Right kidney (tissue), 9 donors: ENCODE measurements around the gene LBR.
"Not testable (repeated sequence)": the region's sequence is repeated elsewhere in the genome, so short reads cannot be mapped to it uniquely, and the experiment has no call there.

Experiments
- DNase-seq: peaks from one replicate; pipeline ENCODE4 v3.0.0-alpha.2; 2016
- long read RNA-seq, 8 donors: transcript quantifications; one replicate each; lab custom pipeline, GENCODE V29; 2026

Gene LBR
- long read RNA-seq, donor 1, transcript LBR-201 (14 exons, 3,745 nt) = major isoform, 11 of 13 reads
- long read RNA-seq, donor 1, partial matches to known transcripts = 0 of 13 reads
- long read RNA-seq, donor 1, other reads (novel, unspliced or antisense) = 0 of 13 reads
- long read RNA-seq, donor 2, transcript LBR-201 (14 exons, 3,745 nt) = major isoform, 9 of 13 reads
- long read RNA-seq, donor 2, partial matches to known transcripts = 0 of 13 reads
- long read RNA-seq, donor 2, other reads (novel, unspliced or antisense) = 0 of 13 reads
- long read RNA-seq, donor 3, partial matches to known transcripts = 0 of 4 reads
- long read RNA-seq, donor 3, other reads (novel, unspliced or antisense) = 0 of 4 reads
- long read RNA-seq, donor 4, transcript LBR-201 (14 exons, 3,745 nt) = major isoform, 13 of 43 reads
- long read RNA-seq, donor 4, partial matches to known transcripts = 28 of 43 reads
- long read RNA-seq, donor 4, other reads (novel, unspliced or antisense) = 0 of 43 reads
- long read RNA-seq, donor 5, transcript LBR-201 (14 exons, 3,745 nt) = major isoform, 18 of 19 reads
- long read RNA-seq, donor 5, partial matches to known transcripts = 0 of 19 reads
- long read RNA-seq, donor 5, other reads (novel, unspliced or antisense) = 0 of 19 reads
- long read RNA-seq, donor 6, transcript LBR-201 (14 exons, 3,745 nt) = major isoform, 13 of 21 reads
- long read RNA-seq, donor 6, partial matches to known transcripts = 5 of 21 reads
- long read RNA-seq, donor 6, other reads (novel, unspliced or antisense) = 0 of 21 reads
- long read RNA-seq, donor 7, transcript LBR-201 (14 exons, 3,745 nt) = major isoform, 19 of 21 reads
- long read RNA-seq, donor 7, partial matches to known transcripts = 0 of 21 reads
- long read RNA-seq, donor 7, other reads (novel, unspliced or antisense) = 0 of 21 reads
- long read RNA-seq, donor 8, transcript LBR-201 (14 exons, 3,745 nt) = major isoform, 13 of 14 reads
- long read RNA-seq, donor 8, partial matches to known transcripts = 0 of 14 reads
- long read RNA-seq, donor 8, other reads (novel, unspliced or antisense) = 0 of 14 reads

DNA sequence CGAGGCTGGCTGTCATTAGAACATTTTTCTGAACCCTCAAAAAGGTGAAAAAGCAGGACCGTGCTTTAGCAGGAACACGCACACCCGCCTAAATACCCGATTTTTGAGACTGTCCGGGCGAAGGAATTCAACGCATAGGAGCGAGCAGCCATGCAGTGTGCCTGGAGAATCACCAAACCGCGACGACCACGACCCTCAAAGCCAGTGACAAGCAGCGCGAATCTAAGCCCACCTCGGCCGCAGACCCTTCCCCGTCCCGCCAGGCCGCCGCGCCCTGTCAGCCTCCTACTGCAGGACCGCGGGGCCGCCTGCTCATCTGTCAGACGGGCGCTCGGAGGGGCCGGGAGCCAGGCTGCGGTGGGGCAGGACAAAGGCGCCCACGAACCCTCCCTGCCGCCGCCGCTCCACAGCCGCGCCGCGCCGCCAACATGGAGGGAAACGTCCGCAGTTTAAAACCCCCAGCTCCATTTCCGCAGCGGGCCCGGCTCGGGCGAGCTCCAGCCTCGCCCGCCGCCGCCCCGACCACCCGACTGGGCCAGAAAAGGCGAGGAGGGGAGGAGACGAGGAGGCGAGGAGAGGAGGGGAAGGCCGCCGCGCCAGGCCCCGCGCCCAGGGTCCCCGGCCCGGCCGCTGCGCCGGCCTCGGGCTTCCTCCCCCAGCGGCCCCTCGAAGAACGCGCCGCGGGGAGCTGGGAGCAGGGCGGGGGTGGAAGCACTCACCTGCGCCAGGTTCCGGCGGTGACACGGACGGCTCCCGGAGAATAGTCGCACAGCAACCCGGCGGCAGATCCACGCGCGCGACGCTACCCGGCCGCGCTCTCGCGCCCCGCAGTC lies at the start of gene LBR:
Gene LBR (minus strand): TSS at position 804 of the 833 bp plus-strand sequence. CDS start 3,963 bp downstream, outside the sequence.
- DNase-seq = peak; percentile 98

- DNase-seq = no peak
Observed at GRCh38 chr1:225477296-225477911, 49.6 kb upstream of the LBR start.

DNA sequence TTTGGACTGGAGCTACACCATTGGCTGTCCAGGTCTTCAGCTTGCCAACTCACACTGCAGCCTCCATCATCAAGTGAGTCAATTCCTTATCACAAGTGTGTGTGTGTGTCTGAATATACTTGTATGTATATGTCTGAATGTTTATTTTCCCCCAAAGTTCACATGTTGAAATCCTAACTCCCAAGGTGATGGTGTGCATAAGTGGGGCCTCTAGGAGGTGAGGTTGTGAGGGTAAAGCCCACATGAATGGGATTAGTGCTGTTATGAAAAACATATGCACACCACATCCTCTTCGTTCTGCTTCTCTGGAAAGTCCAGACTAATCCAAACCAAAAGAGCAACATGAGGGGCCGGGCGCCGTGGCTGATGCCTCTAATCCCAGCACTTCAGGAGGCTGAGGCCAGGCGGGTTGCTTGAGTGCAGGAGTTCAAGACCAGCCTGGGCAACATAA lies 48.7 kb upstream of the LBR start:
- no peak for DNase-seq

DNA sequence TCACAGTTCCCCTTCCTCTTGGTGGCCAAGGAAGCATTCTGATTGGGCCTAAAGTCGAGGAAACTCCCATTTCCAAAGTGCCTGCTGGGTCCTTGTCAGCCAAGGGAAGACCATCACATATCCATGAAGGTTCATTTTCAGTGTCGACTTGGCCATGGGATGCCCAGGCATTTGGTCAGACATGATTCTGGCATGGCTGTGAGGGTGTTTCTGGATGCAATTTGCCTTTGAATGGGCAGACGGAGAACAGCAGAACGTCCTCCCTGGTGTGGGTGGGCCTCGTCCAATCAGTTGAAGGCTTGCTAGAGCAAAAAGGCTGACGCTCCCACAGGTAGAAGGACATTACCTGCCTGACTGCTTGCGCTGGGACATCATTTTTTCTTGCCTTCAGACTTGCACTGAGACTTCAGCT lies 48.3 kb upstream of the LBR start:
- no peak for DNase-seq

DNA sequence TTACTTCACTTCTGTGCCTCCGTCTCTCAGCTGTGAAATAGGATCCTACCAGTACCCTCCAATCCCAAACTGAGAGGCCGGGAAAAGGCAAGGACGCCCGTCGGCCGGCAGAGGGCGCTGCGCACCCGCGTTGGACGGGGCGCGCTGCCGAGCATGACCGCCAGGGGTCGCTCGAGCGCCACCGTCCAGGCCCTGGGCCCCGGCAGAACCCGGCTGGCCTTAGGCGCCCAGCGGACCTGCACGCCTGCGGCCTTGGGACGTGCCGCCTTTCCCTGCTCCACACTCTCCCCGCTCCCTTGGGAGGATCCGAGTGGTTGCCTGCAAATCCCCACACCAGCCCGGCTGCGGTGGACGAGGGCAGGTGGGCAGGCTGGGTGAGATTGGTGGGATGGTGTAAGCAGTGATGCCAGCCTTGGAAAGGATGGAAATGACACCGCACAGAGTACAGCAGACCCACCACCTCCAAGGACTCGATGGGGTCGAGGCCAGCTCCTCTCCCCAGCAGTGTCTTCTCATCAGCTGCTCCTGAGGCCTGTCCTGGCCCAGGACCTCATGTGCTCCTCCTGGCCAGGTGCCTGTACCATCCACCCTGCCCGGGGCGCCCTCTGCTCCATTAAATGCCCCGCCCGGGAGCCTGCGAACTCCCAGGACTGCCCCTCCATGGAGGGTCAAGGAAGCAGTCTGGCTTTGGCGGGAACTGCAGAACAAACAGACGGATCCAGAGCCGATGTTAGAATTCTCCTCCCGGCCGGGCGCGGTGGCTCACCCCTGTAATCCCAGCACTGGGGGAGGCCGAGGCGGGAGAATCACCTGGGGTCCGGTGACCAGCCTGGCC lies 47.4 kb upstream of the LBR start:
- DNase-seq = peak; percentile 90

DNA sequence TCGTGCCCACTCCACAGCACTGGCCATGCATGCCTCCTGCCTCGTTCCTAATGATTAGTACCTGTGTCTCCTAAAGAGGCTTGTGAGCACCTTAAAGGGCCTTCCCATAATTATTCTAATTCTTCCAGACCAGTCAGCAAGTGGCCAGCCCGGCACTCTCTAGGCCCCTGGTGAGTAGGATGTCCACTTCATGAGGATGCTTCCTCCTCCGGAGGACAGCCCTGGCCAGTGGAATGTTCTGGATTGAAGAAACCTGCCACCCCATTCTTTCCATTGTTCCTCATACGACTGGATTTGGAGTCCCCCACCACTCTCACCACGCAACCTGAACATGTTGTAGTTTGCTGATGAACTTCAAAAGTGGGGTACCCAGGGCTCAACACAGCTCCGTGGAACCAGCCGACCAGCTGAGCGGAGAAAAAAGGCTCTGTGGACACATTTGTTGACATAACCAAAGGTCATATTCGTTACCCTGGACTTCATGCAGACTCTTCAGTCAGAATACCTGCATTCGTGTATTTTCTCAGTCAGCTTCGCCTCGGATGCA lies 46.7 kb upstream of the LBR start:
- DNase-seq = no peak

DNA sequence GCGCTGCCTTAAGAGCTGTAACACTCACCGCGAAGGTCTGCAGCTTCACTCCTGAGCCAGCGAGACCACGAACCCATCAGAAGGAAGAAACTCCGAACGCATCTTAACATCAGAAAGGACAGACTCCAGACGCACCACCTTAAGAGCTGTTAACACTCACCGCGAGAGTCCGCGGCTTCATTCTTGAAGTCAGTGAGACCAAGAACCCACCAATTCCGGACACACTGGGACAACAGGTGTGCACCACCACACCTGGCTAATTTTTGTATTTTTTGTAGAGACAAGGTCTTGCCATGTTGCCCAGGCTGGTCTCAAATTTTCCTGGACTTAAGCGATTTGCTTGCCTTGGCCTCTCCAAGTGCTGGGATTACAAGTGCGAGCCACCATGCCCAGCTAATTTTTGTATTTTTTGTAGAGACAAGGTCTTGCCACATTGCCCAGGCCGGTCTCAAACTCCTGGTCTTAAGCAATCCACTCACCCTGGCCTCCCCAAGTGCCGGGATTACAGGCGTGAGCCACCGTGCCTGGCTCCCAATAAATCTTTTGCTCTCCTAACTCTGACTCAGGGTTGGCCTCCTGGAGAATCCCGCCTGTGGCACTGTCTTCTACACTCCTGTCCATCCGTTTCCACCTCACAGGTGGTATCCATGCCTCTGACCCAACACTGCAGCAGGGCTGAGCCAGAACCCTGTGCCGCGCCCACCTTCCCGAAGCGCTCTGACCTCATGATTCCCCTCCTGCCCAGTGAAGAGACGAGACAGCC lies 46.0 kb upstream of the LBR start:
- DNase-seq = not testable (repeated sequence)

DNA sequence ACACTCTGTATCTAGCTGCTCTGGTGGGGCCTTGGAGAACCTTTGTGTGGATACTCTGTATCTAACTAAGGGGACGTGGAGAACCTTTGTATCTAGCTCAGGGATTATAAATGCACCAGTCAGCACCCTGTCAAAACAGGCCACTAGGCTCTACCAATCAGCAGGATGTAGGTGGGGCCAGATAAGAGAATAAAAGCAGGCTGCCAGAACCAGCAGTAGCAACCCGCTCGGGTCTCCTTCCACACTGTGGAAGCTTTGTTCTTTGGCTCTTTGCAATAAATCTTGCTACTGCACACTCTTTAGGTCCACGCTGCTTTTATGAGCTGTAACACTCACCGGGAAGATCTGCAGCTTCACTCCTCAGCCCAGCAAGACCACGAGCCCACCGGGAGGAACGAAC lies 45.4 kb upstream of the LBR start:
- not testable (repeated sequence) for DNase-seq

DNA sequence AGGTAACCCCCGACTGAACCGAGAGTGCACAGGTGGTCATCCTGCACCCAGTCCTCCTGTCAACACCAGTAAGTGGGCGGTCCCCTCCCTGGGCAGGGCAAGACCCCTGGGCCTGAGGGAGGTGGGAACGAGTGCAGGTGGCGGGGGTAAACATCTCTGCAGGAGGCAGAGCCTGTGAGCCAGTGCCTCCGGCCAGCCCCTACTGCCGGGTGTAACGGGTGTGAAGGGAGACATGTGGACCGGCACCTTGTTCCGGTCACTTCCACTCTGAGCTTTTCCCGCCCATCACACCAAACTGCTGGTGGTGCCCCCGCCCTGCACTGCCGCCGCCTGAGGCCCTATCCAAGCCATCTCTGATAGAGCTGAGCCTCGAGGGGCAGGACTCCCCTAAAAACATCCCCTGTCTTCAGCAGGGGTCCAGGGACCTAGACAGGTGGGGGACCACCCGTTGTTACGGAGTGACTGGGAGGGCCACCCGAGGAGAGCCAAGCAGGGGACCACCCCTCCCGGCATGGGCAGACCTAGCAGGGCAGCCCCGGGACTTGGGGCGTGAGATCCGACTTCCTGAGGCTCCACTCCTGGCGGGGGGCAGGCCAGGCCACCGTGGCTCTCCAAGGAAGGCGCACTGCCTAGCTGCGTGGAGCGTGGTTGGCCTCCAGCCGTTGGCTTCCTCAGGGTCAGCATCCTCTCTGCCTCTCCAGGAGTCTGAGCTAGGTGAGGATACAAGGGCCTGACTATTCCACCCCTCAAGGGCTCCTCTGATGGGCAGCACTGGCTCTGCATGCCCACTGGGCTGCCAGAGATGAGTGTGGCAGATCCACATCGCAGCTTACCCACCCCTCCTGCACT lies 43.8 kb upstream of the LBR start:
- no peak for DNase-seq

- DNase-seq = no peak
Observed at GRCh38 chr1:225471109-225471452, 43.2 kb upstream of the LBR start.

- no peak for DNase-seq
Observed at GRCh38 chr1:225470211-225471108, 42.6 kb upstream of the LBR start.

DNA sequence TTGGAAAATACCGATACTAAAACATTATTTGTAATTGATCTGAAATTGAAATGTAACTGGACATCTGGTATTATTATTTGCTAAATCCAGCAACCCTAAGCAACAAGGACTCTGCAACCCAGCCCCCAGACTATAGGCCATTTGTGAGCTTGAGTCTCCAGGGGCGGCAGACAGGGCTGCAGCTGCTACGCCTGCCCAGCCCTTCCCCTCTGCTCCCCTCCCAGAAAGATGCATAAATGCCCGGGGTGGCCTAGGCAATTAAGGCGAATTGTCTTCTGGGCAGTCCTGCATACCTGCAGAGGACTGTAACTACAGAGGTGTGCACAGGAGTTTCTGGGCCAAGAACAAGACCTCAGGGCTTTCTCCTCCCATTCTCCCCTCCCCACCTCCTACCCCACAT lies 41.2 kb upstream of the LBR start:
- no peak for DNase-seq

GRCh38 chr1:225468270-225469020 lies 40.6 kb upstream of the LBR start:
- DNase-seq = no peak

GRCh38 chr1:225467193-225468020 lies 39.6 kb upstream of the LBR start:
- DNase-seq = no peak

- DNase-seq = no peak
Observed at GRCh38 chr1:225466848-225467192, 39.0 kb upstream of the LBR start.
